ENCODE results near the gene STARD3NL. TPM values are rescaled to one million over a fixed set of nuclear protein-coding genes. Genes with fewer than 3 reads are reported as not detected.
"Not testable (repeated sequence)": the region's sequence is repeated elsewhere in the genome, so short reads cannot be mapped to it uniquely, and the experiment has no call there.

Gene STARD3NL
- 10 to 100 TPM; 37.0 to 41.8 TPM for total RNA-seq
- long read RNA-seq, donor 1, transcript STARD3NL-201 (9 exons, 1,728 nt) = major isoform, 12 of 17 reads
- long read RNA-seq, donor 1, partial matches to known transcripts = 2 of 17 reads
- long read RNA-seq, donor 1, other reads (novel, unspliced or antisense) = 3 of 17 reads
- long read RNA-seq, donor 2, transcript STARD3NL-201 (9 exons, 1,728 nt) = major isoform, 115 of 149 reads
- long read RNA-seq, donor 2, transcript STARD3NL-202 (10 exons, 1,365 nt) = minor isoform, 10 of 149 reads
- long read RNA-seq, donor 2, transcript STARD3NL-204 (8 exons, 1,341 nt) = minor isoform, 10 of 149 reads
- long read RNA-seq, donor 2, partial matches to known transcripts = 4 of 149 reads
- long read RNA-seq, donor 2, other reads (novel, unspliced or antisense) = 10 of 149 reads

GRCh38 chr7:38178004-38178694 lies at the start of gene STARD3NL:
Gene STARD3NL (plus strand): TSS chr7:38178245. CDS start chr7:38207505, 29,260 bp downstream.
- DNase-seq (ENCODE audit: low spot score) = peak; percentile 98
- intact Hi-C loops (cut with DNase I) = no loop called here

DNA sequence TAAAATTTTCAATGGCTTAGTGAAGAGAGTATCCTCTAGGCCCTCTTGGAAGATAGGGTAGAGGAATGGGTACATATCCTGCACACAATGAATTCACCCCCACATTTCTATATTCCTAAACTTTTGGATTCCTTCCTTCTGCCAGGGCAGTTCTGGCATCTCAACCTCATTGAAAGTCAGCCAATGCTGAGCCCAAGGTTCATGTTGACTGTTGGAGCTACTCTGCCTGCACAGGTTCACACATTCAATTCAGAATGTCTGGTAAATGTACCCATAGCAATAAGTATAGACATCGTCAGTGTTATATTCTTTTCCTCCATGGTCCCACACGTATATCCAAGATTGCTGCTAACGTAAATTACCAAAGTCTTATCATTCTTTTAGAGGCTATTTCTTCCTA lies 48.9 kb upstream of the STARD3NL start:
- intact Hi-C loops (cut with DNase I) = no loop called here
- no peak for DNase-seq (ENCODE audit: low spot score)

DNA sequence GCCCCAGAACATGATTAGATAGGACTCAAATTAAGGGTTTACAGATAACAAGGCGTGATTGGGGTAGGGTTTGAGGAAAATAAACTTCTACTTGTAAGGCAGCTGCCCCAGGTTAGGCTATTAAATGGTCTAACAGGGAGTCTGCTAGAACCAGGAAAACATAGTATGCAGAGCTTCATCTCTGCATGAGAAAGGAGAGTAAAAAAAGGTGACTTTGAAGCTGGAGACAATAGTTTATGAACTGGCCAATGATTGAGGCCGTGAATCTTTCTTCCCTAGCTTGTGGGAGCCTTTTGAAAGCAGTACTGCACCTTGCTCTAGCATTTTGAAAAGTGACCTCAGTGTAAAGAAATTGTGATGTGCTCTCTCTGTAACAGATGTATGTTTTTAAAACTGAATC lies 48.5 kb upstream of the STARD3NL start:
- intact Hi-C loops (cut with DNase I) = no loop called here
- no peak for DNase-seq (ENCODE audit: low spot score)

DNA sequence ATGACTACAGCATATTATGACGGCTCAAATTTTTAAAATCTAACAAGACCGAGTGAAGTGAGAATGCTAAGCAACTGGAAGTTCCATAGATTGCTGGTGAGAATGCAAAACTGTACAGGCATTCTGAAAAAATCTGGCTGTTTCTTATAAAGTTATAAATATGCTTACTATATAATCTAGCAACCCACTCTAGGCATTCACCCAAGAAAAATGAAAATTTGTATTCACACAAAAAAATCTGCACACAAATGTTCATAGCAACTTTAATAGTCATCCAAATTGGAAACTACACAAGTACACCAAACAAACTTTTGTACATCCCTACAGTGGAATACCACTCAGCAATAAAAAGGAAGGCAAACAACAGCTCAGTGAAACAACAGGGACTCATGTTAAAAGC lies 39.9 kb upstream of the STARD3NL start:
- intact Hi-C loops (cut with DNase I) = no loop called here

DNA sequence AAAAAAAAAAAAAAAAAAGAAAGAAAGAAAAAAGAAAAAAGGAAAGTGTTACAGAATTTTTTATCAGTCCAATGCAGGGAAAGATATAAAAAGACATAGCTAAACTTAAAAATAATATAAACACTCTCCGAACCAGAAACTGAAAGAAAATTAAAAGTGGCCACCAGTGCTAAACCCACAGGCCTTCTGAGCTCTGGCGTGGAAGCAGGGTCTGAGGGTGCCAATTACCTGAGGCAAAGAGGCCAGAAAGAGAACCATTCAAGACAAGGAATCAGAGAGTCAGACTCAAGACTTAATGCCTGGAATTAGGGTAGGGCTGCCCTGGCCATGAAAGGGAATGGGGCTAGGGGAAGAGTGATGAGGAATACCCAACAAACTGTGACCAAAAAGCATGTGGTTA lies 36.9 kb upstream of the STARD3NL start:
- DNase-seq (ENCODE audit: low spot score) = no peak
- intact Hi-C loops (cut with DNase I) = no loop called here

More for the DNA sequence above, 39.9 kb upstream of the STARD3NL start:
- no peak for DNase-seq (ENCODE audit: low spot score)

GRCh38 chr7:38142736-38143135 lies 35.3 kb upstream of the STARD3NL start:
- no peak for DNase-seq (ENCODE audit: low spot score)
- intact Hi-C loops (cut with DNase I) = no loop called here

DNA sequence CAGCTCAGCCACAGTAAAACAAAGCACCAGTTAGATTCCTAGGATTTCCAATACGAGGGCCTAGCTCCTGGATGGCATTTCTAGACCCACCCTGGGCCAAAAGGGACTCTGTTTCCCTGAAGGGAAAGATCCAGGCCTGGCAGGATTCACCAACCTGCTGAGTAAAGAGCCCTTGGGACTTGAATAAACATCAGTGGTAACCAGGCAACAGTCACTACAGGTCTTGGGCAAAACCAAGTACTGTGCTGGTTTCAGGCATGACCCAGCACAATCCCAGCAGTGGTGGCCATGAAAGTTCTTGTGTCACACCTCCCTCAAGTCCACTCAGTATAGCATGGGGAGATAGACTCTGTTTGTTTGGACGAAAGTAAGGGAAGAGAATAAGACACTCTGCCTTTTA lies 31.0 kb upstream of the STARD3NL start:
- intact Hi-C loops (cut with DNase I) = no loop called here
- no peak for DNase-seq (ENCODE audit: low spot score)

DNA sequence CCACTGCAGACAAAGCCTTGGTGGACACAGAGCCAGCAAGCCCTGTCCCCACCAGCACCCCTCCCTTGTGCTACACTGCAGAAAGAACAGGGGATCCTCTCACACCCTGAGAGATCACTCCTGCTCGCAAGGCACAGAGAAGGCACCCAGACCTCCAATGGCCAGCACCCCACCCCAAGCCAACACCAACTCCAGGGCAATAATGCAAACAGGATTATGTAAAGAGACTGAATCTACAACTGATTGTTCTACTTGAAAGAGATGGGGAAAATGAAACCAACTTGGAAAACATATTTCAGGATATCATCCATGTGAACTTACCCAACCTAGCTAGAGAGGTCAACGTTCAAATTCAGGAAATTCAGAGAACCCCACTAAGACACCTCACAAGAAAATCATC lies 26.5 kb upstream of the STARD3NL start:
- intact Hi-C loops (cut with DNase I) = no loop called here

GRCh38 chr7:38153515-38153914 lies 24.5 kb upstream of the STARD3NL start:
- DNase-seq (ENCODE audit: low spot score) = no peak
- intact Hi-C loops (cut with DNase I) = no loop called here

More for the DNA sequence above, 26.5 kb upstream of the STARD3NL start:
- DNase-seq (ENCODE audit: low spot score) = no peak

- intact Hi-C loops (cut with DNase I) = no loop called here
- DNase-seq (ENCODE audit: low spot score) = no peak
Measured at GRCh38 chr7:38154278-38154677, 23.8 kb upstream of the STARD3NL start.

DNA sequence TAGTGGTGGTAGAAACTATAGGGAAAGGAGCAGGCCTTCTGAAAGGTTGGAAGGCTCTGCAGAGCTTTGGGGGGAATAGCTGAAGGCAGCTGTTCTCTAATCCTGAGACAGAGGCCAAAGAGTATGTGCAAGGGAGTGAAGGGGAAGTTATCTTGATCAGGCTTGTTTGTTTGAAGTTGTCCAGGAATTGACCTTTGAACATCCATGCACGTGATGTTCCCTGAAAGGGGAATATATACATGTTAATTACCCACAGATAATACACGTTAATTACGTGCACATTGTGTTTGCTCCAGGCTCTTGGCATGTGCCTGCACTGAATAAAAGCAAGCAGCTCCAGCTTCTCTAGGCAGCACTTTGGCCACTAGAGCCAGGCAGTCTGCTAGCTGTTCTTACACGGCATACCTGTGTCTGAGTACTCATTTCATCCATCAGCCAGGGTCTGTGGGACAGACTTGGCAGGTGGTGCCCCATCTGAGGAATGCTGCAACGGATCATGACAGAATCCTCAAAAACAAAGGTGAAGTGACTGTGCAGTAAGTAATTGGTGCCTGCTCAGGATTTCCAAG lies 18.0 kb upstream of the STARD3NL start:
- intact Hi-C loops (cut with DNase I) = no loop called here
- DNase-seq (ENCODE audit: low spot score) = no peak

DNA sequence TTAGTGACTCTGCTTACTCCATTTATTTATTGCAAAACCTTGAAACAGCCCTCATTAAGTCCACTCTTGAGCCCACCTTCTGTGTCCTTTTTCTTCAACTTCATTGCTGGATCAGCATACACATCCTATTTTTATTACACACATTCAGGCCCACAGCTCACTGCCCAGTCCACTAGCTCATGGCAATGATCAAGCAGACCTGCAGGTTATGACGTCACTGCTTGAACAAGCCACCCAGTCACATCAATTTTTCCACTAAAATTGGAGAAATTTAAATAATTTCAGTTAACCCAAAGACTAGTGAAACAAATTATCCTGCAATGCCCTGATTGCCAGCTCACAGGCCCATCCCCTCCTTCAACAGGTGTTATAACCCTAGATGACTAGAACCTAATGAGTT lies 16.0 kb upstream of the STARD3NL start:
- intact Hi-C loops (cut with DNase I) = no loop called here
- DNase-seq (ENCODE audit: low spot score) = no peak

GRCh38 chr7:38163671-38164070 lies 14.4 kb upstream of the STARD3NL start:
- no peak for DNase-seq (ENCODE audit: low spot score)
- intact Hi-C loops (cut with DNase I) = no loop called here

GRCh38 chr7:38168890-38169570 lies 9.0 kb upstream of the STARD3NL start:
- intact Hi-C loops (cut with DNase I) = no loop called here
- no peak for DNase-seq (ENCODE audit: low spot score)

GRCh38 chr7:38169847-38170246 lies 8.2 kb upstream of the STARD3NL start:
- peak; percentile 84 for DNase-seq (ENCODE audit: low spot score)

DNA sequence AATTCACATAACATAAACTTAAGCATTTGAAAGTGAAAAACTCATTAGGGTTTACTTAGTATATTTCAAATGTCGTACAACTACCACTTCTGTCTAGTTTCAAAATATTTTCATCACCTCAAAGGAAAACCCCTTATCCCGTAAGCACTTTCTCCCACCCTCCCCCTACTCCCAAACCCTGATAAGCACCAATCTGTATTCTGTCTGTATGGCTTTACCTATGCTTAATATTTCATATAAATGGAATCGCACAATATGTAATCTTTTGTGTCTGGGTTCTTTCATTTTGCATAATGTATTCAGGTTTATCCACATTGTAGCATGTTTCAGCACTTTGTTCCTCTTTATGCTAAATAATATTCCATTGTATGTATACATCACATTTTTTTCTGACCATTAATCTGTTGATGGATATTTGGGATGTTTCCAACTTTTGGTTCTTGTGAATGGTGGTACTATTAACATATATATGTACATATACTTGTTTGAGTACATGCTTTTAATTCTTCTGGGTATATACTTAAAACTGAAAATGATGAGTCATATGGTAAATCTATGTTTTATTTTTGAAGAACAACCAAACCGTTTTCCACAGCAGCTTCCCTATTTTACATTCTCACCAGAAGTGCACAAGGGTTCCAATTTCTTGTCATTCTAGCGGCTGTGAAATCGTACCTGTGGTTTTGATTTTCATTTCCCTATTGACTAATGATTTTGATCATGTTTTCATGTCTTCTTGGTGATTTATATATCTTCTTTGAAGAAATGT lies 6.2 kb upstream of the STARD3NL start:
- intact Hi-C loops (cut with DNase I) = no loop called here
- no peak for DNase-seq (ENCODE audit: low spot score)

More at GRCh38 chr7:38169847-38170246, 8.2 kb upstream of the STARD3NL start:
- intact Hi-C loops (cut with DNase I) = no loop called here

DNA sequence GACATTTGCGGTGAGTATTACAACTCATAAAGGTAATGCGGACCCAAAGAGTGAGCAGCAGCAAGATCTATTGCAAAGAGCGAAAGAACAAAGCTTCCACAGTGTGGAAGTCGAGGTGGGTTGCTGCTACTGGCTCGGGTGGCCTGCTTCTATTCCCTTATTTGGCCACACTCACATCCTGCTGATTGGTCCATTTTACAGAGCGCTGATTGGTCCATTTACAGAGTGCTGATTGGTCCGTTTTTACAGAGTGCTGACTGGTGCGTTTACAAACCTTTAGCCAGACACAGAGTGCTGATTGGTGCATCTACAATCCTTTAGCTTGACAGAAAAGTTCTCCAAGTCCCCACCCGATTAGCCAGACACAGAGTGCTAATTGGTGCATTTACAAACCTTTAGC lies 2.5 kb upstream of the STARD3NL start:
- DNase-seq (ENCODE audit: low spot score); intact Hi-C loops (cut with DNase I): not testable (repeated sequence)

GRCh38 chr7:38177621-38178003 lies 433 bp upstream of the STARD3NL start:
- intact Hi-C loops (cut with DNase I) = no loop called here
- no peak for DNase-seq (ENCODE audit: low spot score)

GRCh38 chr7:38178695-38179344 lies 775 bp downstream of the STARD3NL start:
- DNase-seq (ENCODE audit: low spot score) = no peak
- intact Hi-C loops (cut with DNase I) = no loop called here
